ENCODE data around the gene TDRD10.

The TDRD10 gene

DNA sequence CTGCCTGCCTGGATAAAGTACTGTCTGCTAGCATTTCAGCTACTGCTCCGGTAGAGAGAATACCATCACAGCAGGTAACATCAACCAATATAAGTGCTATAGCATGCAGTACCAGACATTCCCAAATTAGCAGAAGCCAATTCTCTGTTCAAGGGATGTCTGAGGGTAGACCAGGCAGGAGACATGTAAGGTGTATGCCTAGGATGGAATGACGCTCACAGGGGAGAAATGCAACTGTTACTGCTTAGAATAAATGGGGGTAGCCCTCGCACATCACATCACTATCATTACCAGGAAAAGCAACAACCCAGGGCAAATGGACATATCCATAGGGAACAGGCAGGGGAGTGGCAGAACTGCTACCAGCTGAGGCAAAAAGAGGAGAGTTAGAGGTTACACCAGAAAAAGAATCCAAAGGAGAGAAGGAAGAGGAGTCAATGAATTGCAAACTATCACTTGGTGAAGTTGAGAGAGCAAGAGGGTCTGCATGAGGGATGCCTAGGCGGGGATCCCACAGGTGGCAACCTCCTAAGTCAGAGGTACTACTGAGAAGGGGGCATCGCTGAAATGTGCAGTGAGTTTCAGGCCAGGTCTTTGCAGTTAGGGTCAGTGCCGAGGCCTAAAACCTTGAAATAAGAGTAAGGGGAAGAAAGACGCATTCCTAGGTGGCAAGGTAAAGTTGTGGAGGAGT, 55.4 kb downstream of the TDRD10 start:
- no peak for DNase-seq

DNA sequence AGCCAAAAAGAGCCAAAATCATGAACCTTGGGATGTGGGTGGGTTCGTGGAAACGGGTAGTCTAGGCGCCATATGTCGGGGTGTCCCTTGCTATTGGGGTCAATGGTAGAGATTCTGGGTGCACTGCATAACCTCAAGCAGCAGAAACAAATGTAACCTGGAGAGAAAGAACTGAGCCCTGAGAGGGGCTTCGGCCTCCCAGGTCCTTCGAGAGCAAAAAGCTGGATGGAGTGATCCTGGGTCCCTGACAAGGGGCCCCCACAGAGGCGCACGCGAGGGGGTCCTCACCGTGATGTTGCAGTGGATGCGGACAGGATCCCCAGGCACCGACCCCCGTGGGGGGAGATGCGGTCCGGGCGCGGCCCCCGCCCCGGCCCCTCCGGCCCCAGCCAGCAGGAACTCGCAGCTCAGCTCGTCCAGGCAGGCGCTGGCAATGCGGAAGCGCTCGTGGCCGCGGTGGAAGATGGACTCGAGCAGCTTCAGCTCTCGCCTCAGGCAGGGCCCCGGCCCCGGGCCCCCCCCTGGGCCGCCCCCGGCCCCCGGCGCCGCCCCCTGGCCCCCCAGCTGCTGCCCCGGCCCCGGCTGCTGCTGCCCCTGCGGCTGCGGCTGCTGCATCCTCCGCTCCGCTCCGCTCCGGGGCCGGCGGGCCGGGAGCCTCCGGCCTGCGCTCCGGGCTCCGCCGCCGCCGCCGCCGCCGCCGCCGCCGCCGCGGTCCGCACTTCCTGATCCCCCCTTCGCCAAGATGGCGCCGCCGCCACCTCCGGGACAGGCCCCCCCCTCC, 56.1 kb downstream of the TDRD10 start, which contains the start of gene UBE2Q1:
Gene UBE2Q1 (minus strand): TSS at position 724 of the 781 bp plus-strand sequence. CDS start 109 bp downstream, at position 615.
- DNase-seq: no peak

DNA sequence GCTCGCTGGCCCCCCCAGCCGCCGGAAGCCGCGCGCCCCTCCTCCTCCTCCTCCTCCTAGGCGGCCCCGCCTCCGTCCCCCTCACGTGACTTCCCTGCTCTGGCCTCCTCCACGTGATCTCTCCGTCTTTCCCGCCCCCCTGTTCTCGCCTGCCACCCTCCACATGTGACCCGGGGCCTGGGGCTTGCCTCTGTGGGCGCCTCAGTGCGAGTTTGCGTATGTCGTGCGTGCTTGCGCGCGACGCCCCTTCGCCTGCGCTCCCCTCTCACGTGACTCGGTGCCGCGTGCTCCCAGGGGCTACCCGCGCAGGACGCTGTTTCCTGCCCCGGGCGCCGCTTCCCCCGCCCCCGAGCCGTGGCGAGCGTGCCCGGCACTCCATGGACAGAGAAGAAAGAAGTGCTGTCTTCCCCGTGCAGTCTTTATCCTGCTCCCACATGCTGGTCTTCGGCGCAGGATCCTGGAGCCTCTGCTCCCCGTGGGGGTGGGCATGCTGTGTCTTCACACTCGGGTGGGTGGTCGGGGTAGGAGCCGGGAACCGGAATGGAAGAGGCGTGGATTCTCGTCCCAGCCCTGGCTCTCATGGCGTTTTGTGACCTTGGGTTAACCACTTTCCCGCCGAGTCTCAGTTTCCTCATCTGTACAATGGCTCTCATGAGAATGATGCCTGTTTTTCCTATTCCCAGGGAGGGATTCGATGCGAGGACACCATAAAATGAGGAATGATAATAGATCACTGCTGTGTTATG, 56.9 kb downstream of the TDRD10 start:
- peak; percentile 98 for DNase-seq

DNA sequence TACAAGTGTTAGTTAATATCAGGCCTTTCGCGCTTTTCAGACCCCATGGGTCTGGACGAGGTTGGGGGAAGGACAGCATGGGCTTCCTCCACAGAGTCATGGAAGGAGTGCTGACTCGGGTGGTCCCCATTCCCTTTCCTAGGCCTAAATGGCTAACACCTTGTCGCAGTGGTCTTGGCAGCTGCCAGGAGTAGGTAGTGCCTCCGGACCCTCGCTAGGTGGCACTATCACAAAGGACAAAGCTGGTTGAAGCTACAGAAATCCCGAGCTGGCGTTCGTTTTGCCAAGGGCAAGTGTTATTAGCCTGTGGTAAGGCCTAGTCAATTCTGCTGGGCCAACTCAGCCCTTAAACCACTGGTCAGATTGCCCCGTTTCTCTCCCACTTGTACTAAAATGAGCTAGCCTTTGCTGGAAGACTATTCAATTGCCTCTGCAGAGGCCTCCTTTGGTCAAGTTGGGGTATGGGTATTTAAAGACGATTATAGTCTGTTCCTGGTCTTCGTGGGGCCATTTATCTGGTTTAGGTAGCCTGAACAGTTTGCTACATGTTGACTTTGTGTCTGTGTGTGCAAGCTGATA, 57.5 kb downstream of the TDRD10 start:
- peak; percentile 94 for DNase-seq

DNA sequence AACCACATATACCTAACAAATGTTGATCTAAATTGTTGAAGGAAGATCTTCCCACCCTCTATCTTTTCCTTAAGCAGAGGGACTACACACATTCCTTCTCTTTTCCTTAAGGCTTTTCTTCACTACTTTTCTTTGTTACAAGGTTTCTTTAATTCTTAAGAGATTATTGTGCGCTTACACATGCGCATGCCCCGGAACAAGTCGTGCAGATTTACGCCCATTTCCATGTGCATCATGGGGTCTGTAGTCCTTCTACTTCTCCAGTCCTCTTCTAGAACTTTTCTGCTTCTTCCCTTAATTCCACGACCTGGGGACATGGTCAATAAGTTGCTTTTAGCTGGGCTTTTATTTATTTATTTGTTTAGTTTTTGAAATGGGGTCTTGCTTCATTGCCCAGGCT, 63.9 kb downstream of the TDRD10 start:
- no peak for DNase-seq

DNA sequence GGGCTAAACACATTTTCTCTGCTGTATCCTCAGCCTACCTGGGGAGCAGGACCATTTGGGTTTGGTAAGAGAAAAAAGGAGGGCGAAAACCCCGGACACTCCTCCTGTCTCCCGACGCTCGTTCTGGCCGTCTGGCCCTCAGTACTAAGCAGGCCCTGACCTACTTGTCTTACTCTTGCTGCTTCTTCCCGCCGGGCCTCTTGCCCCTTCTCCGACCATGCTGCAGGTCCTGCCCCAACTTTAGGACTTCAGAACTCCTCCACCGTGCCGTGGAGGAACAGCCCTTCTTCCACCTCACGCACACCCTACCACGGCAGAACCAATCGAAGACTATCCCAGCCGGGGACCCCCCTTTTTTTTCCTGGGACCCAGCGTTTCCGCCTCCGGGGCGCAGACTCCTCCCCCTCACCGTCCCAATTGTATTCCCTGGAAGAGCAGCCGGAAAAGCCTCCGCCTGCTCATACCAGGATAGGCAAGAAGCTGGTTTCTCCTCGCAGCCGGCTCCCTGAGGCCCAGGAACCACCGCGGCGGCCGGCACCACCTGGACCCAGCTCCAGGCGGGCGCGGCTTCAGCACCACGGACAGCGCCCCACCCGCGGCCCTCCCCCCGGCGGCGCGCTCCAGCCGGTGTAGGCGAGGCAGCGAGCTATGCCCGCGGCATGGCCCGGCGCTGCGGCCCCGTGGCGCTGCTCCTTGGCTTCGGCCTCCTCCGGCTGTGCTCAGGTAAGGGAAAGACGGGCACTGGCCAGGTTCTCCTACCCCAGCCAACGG, 65.6 kb downstream of the TDRD10 start, which contains the start of gene CHRNB2:
Gene CHRNB2 (plus strand): TSS at position 393 of the 771 bp plus-strand sequence. CDS start 267 bp downstream, at position 660.
- peak; percentile 75 for DNase-seq

DNA sequence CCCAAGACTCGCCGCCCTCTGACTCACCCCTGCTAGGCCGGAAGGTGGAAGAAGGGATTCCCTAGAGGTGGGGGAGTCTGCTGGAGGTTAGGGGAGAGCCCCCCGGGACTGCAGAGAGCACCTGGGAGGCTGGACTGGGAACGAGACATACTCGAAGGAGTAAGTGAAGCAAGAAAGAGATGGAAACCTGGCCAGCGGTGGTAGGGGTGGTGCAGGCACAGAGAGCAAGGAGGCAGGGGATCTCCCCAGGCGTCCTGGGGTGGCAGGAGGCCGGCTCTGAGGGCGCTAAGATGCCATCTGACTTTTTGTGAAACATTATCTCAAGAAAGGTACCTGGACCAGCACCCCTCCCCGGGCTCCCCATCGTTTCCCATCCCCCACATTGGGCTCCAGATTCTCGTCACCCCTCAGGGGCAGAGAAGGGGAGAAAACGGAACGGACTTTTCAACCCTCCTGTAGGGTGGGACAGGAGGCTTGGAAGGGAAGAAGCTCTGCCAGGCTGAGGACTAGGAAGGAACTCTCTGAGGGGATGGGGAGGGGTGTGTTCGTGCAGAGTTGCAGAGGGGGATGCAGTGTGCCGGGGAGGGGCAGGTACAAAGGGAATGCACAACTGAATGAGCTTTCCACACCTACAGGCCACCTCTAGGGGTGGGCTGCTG, 66.3 kb downstream of the TDRD10 start:
- DNase-seq: no peak

DNA sequence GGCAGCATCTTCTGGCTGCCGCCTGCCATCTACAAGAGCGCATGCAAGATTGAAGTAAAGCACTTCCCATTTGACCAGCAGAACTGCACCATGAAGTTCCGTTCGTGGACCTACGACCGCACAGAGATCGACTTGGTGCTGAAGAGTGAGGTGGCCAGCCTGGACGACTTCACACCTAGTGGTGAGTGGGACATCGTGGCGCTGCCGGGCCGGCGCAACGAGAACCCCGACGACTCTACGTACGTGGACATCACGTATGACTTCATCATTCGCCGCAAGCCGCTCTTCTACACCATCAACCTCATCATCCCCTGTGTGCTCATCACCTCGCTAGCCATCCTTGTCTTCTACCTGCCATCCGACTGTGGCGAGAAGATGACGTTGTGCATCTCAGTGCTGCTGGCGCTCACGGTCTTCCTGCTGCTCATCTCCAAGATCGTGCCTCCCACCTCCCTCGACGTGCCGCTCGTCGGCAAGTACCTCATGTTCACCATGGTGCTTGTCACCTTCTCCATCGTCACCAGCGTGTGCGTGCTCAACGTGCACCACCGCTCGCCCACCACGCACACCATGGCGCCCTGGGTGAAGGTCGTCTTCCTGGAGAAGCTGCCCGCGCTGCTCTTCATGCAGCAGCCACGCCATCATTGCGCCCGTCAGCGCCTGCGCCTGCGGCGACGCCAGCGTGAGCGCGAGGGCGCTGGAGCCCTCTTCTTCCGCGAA, 69.4 kb downstream of the TDRD10 start:
- no peak for DNase-seq

DNA sequence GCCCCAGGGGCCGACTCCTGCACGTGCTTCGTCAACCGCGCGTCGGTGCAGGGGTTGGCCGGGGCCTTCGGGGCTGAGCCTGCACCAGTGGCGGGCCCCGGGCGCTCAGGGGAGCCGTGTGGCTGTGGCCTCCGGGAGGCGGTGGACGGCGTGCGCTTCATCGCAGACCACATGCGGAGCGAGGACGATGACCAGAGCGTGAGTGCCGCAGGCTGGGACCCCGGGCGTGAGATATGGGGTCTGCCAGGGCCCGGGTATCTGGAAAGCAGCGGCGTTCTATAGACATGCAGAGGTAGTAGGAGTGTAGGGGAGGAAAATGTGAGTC, 69.9 kb downstream of the TDRD10 start:
- DNase-seq: no peak

DNA sequence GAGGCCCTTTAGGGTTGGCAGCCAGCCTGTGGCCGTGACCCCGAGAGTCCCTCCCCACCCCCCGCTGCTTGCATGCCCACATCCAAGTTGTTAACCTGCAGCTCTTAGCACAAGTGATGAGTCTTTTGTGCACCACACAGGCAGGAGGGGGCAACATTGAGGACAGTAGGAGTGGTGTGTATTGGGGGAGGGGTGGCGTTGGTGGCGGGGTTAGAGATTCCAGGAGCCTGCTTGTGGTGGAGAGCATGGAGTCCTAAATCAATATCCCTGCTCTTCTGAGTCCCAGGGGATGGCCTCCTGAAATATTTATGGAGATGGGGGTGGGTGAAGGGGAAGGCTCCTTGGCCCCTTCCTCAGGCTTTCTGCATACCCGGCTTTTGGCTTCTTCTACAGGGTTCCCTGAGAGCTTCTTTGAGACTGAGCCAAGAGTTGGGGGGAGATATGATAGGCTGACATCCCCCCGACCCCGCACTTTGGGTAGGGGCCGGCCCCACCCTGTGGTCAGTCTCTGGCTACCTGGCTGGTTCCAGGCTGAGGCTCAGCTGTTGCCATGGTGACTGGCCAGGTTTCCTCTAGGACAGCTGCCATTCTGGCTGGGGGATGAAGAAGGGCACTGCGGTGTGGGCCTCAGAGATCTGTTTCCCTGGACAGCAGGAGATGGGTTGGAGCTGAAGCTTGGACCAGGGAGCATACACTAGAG, 70.6 kb downstream of the TDRD10 start:
- DNase-seq: no peak

DNA sequence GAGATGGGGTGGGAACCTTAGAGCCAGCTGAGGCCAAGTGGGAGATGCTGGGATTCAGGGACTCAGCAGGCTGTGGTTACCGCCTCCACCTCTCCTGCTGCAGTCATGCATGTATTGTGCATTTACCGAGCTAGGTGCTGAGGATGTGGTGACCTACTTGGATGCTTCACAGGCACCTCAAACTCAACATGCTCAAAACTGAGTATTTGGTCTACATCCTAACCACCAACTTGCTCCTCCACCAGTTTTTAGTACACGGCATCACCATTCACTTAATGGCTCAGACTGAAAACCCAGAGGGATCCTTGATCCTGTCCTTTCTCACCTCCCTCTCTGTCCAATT, 71.1 kb downstream of the TDRD10 start:
- DNase-seq: no peak

DNA sequence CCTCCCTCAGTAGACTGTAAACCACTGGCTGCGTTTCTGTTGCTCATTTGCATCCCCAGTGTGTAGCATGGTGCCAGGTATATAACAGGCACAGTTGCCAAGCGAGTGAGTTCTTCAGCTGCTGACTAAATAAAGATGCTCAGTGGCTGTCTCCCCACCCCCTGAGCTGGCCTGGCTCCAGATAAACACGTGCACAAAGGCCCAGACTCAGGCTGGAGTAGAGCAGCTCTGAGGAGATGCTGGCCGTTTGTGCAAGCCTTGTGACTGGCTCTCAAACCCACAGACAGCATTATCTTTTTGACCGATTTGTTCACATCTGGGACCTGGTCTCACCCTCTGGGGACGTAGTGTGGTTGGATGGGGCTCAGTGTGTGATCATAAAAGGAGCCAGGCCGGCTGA, 72.7 kb downstream of the TDRD10 start:
- DNase-seq: peak; percentile 89

DNA sequence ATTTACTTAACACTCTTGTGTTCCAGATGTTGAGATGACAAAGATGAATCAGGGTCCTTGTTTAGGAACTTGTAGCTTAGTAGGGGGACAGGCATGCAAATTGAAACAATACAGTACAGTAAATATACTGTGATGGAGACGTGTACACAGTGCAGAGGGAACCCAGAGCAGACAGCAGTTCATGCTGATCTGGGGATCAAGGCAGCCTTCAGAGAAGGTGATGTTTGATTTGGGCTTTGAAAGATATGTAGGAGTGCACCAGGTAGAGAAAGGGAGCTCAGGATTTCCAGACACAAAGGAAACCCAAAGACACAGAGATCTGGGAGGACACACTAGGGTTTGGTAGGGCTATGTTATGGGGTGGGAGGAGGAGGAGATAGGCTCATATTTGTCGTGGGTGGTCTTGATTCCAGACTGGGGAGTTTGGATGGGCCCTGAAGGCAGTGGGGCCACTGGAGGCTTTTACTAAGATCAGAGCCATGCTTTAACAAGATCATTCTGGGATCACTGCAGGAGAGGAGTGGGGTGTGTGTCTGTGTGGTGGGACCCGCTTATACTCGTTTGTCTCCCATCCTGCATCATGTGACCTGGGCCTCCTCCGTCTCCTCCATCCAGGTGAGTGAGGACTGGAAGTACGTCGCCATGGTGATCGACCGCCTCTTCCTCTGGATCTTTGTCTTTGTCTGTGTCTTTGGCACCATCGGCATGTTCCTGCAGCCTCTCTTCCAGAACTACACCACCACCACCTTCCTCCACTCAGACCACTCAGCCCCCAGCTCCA, 73.3 kb downstream of the TDRD10 start:
- DNase-seq: no peak

DNA sequence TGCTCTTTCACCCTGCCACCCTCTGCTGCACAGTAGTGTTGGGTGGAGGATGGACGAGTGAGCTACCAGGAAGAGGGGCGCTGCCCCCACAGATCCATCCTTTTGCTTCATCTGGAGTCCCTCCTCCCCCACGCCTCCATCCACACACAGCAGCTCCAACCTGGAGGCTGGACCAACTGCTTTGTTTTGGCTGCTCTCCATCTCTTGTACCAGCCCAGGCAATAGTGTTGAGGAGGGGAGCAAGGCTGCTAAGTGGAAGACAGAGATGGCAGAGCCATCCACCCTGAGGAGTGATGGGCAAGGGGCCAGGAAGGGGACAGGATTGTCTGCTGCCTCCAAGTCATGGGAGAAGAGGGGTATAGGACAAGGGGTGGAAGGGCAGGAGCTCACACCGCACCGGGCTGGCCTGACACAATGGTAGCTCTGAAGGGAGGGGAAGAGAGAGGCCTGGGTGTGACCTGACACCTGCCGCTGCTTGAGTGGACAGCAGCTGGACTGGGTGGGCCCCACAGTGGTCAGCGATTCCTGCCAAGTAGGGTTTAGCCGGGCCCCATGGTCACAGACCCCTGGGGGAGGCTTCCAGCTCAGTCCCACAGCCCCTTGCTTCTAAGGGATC, 74.0 kb downstream of the TDRD10 start:
- no peak for DNase-seq

DNA sequence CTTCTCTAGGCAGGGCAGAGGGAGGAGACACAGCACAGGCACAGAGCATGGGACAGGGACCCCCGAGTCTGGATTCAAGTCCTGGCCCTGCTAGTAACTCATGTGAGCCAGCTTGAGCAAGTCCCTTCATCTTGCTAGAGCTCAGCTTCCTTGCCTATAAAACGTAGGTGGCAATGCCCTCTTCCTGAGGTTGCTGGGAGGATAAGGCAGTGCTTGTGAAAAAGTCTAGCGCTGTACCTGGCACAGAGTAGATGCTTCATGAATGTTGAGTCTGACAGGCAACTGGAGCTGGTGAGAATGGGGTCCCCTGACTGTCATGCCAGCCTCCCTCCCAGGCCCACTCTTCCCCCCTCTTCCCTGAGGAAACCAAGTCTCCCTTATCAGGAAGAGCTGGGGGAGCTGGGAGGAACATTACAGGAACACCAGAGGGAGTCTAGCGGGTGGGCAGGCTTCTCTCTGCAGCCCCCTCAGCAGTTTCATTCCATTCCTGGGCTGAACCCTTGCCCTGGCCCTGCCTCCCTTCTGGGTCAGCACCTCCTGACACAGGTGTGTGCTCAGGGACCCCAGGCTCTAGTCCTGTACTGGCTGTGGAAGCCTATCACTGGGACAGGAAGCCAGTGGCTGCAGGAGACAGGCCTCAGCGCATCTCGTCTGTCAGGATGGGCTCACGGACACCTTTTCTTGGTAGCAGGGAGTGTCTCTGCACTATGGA, 75.5 kb downstream of the TDRD10 start:
- DNase-seq: no peak

DNA sequence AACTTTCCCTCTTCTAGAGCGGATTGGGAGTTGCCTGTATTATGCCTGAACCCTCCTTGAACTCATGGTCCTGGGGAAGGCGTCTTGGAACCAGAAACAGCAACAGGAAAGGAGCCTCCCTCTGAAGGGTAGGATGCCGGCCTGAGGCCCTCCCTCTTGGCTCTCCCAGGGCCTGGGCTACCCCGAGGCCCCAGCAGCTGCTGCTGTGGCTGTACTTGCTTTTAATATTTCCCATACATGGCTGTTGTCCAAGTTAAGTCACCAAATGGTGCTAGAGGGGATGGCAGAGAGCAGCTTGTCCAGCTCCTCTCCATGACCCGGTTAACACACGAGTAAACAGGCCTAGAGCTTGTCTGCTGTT, 76.0 kb downstream of the TDRD10 start:
- no peak for DNase-seq

DNA sequence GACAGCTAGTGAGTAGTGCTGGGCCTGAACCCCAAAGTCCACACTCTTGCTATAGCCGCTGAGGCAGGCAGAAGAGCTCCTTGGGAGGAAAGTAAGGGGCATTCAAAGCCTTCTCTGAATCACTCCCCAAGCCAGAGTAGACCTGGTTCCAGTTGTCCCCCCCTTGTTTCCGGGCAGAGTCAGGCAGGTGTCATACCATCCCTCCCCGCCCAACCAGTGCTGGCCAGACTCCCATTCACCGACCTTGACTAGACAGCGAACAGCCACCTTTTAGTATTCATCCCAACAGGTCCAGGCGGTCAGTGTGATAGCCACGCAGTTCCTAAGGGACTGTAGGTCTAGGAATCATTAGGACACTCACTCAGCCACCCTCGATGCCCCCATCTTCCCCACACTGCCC, 77.4 kb downstream of the TDRD10 start:
- no peak for DNase-seq

DNA sequence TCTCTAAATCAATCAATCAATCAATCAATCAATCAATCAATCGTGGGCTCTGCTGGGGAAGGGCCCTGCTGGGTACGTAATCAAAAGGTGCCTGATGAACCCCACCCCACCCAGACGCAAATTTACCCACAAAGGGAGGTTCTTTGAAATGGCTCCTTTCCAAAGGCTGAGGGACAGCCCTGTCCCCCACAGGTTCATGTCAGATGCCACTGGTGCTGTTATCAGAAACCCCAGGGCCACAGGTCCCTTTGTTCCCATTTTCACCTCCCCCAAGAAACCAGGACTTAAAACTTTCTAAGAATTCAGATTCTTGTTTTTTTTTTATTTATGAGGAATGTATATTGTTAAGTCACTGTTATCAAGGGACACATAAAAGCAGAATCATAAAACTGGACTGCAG, 79.7 kb downstream of the TDRD10 start:
- no peak for DNase-seq

DNA sequence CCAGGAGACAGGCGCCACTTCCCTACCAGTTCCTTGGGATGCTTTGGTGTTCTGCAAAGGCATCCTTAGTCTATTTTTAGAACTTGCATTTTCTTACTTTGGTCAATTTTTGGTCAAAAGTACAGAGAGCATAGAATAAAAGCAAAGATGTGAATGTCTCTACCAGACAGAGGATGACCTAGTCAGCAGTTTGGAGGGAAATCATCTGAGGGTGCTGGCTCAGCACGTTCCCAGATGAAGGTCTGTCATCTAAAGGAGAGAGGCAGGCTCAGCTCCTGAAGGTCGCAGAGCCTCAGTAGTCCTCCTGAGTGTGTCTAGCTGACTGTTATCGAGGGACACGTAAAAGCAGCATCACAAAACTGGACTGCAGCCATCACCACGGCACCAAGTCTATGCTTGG, 80.9 kb downstream of the TDRD10 start:
- DNase-seq: no peak
